Retina (tissue), 1 donor: ENCODE data around the gene PTPN5.
"Not testable (repeated sequence)": the region's sequence is repeated elsewhere in the genome, so short reads cannot be mapped to it uniquely, and the experiment has no call there.

Source experiments
- DNase-seq: peaks from one replicate; pipeline ENCODE4 v3.0.0-alpha.2; 2016

PTPN5 gene

DNA sequence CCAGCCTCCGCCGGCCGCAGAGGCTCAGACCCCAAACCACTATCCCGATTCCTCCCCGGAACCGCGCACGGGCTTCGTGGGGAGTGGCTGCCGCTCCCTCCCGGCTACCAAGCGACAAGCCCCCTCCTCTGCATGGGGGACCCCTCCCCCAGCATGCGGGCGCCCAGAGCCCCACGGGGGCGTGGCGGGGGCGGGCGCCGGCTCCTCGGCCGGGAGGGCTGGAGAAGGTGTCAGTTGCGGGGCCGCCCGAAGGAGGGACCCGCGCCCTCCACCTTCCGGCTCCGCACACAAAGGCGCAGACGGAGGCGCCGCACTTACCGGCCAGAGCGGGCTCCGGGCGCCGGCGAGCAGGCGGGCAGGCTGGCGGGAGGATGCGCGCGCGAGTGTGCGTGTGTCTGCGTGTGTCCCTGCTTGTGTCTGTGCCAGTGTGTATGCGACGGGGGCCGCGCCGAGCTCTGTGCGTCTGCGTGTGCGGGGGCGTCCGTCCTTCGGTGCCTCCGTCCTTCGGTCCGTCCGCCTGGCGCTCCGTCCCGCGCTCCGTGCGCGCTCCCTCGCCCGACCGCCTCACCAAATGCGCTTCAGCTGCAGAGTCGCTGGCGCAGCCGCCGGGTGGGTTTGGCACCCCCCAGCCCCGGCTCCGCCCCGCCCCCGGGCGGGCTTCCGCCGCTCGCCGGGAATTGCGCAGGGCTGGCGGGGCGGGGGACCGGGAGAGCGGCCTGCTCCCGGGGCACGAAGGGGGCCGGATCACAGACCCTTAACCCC is at the start of gene PTPN5:
Gene PTPN5 (minus strand): TSS at position 592 of the 762 bp plus-strand sequence. CDS start 19,840 bp downstream, outside the sequence.
- peak; percentile 81 for DNase-seq

- no peak for DNase-seq
Measured at GRCh38 chr11:18836417-18836816, 44.8 kb upstream of the PTPN5 start.

GRCh38 chr11:18834754-18835466 is 43.3 kb upstream of the PTPN5 start:
- no peak for DNase-seq

DNA sequence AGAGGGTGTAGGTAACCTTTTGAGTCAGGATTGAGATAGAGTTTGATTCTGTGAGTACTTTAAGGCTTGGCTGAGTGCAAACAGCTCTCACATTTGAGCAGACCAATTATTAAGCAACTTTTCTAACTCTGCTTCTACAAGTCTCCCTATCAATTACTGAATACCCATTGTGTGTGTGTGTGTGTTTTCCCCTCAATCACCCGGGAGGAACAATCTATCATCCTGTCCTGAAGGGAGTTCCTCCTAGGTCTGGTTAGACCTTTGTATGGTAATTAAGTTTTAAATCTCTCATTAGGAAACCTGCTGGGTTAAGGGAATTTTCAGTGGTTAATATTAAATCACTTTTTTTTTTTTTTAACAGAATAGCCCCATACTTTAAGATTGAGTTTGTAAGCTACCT is 28.6 kb upstream of the PTPN5 start:
- not testable (repeated sequence) for DNase-seq

DNA sequence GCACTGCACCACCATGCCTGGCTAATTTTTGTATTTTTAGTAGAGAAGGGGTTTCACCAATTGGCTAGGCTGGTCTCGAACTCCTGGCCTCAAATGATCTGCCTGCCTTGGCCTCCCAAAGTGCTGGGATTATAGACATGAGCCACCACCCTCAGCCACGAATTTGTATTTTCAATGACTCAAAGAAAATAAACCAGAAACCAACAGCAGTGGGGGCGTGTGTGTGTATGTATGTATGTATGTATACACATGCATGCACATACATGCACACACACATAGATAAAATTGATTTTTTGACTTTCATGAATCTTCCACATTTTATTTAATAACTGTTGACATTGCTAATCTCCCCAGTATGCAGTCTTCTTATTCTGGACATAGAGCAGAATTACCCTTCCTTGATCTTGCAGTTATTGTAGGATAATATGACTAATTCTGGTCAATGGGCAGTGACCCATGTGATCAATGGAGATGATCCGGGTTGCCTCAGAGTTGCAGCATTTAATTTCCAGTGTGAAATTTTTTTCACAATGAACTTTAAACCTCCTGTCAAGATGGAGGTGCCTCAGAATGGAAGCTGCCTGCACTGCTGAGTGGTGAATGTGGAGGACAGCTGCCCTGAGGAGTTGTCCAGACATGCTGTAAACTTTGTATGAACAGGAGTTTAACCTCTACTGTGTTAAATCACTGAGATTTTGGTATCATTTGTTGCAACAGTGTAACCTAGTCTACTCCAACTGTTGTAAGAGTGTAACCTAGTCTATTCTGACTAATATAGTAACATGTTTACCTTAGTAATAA is 12.8 kb upstream of the PTPN5 start:
- no peak for DNase-seq

DNA sequence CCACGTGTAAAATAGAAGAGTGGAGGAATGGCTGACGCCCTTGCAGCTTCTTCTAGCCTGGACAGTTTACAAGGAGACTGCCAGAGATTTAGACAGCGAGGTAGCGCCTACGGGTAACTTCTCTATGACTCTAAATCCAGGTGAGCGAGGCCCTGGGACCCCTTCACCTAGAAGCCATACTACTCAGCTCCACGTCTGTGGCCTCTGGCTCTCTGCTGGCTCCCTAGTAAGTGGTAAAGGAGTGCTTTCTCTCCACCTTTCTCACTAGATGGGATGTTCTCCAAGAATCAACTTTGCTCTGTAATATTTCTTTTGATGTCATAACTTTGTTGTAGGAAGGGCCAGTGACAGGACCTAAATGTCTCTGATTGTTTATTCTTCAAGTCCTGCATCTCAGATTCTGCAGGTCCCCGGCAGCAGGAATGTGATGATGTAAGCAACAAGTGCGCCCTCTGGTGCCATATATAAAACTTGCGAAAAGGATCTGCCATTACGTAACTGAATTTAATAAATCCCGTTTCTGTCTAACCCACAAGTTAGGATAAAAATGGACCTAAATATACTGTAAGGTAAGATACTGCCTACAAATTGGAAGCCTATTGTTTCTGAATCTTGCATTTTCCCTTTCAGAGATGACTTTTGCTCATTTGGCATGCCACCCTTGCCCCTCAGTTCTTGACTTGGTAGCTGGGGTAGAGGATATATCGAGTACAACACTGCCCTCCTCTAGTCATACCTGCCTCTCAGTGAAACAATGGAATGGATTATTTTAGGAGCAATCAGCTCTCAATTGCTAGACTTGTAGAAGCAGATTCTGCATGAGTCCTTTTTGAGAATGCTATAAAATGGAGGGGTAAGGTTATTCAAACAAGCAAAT is 11.0 kb upstream of the PTPN5 start:
- DNase-seq: peak; percentile 60

DNA sequence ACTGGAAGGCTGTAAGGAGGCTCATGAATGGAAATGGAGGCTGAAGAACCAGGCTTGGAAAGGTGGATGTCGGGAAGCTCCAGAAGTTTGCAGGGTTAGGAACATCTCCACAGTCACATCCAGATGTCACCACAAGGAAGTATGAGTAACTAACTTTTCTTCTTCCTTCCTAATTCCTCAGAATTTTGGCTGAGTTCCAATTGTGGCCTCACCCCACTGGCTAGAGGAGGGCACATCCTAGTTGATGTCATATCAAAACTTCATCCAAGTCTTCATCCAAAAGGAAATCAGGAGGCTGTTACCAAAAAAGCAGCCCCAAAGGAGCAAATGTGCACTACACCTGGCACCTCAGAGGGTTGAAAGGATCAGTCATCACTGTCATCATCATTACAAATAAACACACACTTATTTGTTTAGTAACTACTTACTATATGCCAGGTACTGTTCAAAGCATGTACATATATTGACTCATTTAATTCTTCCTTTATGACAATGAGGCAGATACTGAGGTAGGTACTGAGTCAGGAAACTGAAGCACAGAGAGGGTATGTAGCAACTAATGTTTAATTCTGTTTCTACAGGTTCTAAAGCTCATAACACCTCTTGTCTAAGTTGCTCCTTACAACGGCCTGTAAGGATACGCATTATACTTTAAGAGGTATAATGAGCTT is 7.3 kb upstream of the PTPN5 start:
- DNase-seq: no peak

DNA sequence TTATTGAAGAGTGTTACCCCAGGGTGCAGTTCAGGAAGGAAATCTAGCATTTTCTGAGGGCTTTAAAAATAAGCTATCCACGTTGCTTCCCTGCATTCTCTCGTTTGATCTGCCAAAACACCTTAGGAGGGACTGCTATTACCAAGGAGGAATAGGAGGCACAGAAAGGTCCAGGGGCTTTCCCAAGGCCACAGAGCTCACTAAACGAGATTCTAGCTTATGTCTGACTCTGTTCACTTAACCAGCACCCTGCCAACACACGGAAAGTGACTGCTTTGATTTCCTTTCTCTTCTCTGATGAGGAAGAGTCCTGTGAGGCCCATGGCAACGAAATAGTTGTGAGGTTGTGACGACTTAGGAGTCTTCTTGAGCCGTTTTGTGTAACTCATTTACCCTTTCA is 3.4 kb upstream of the PTPN5 start:
- no peak for DNase-seq

GRCh38 chr11:18792827-18793226 is 1.2 kb upstream of the PTPN5 start:
- DNase-seq: no peak

DNA sequence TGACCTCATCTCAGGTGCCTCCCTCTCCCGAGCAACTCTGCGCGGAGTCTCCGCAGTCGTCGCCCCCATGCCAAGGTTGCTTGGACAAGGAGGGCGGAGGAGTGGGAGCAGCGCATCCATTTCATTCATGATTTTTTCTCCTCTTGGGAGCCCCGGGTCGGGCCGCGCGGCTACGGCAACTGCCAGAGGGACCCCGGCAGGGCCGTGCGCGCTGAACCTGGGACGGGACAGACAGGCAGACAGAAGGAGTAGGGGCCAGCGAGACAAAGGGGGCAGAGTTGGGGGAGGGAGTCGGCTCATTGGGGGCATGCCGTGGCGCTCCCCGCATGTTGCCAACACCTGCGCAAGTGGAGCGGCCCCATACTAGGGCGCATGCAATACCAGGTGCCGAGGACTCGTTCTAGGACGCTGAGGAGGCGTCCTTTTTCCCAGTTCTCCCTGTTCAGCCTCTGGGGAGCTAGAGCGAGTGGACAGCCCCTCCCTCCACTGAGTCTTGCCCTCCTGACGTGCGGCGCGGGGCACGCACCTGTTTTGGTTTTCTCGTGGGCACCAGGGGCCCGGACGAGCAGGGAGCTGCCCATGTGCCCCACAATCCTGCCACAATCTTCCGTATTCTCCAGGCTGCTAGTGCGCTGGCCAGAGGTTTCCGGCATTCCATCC is 501 bp upstream of the PTPN5 start:
- DNase-seq: no peak

DNA sequence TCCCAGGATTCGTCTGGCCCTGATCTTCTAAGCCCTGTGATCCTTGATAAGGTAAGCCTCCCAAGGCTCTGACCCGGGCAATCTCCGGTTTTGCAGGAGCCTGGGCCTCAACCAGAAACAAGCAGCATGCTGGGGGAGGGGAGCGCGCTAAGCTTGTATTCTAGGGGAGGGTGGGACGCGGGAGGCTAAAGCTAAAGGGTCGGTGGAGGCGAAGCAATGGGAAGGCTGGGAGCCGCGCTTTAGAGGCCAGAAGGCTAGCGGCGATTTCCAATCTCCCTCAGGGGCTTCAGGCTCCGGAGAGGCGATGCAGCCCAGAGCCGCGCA is 753 bp downstream of the PTPN5 start:
- DNase-seq: peak; percentile 63

DNA sequence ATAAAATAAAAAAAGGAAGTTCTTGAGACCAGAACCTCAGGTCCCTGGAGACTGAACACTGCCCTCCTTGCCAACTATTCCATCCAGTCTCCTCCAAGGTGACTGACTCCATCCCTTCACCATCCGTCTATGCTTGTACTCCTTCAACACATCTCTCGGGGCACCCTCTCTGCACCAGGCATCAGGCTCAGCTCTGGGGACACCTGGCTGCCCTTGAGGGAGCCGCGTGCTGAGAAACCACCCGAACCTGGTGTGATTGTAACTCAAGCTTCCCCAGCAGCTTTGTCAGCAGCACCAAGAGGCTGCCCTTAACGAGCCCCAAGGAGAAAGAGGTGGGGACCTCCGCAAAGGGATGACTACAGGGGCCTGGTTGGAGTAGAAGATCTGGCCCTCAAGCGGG is 1.7 kb downstream of the PTPN5 start:
- DNase-seq: no peak

- DNase-seq: no peak
Measured at GRCh38 chr11:18785411-18785810, 6.2 kb downstream of the PTPN5 start.

DNA sequence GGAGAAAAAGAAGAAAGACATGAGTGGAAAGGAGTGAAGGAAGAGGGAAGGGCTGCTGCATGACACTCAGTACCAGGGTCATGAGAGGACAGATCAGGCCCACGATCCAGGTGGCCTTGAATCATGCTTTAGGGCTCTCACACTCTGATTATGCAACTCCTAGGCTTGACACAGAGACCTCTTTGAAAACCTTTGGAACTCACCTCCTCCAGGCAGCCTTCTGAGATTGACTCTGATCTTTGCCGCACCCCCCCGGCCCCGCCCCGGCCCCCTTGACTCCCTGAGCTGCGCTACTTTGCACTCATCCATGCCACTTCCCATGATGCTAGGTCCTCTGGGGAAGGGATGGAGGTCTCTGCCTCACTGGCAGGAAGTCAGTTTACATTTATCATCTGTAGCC is 10.7 kb downstream of the PTPN5 start:
- DNase-seq: no peak

DNA sequence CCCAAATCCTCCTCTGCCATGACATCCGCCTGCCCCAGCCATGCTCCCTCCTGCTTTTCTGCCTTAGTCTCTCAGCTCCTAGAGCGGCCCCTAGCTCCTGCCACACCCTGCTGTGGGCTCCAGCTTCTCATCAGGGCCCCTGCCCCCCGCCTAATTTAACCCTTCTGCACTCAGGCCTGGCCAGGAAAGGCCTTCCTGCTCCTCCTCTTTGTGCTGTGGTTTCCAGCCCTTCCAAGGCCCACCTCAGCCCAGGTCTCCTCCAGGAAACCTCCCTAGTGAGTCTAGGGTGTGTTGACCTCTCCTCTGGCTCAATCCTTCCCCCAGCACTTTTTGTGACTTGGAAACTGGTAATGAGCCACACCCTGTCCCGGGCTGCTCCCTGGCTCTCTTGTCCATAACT is 11.3 kb downstream of the PTPN5 start:
- no peak for DNase-seq

DNA sequence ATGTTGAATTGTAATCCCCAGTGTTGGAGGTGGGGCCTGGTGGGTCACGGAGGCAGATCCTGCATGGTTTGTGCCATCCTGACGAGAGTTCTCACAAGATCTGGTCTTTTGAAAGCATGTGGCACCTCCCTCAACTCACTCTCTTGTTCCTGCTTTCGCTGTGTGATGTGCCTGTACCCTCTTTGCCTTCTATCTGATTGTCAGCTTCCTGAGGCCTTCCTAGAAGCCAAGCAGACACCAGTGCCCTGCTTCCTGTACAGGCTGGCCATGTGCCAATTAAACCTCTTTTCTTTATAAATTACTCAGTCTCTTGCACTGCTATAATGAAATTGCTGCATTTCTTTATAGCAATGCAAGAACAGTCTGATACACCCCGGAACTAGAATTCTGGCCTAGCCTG is 13.1 kb downstream of the PTPN5 start:
- DNase-seq: no peak

DNA sequence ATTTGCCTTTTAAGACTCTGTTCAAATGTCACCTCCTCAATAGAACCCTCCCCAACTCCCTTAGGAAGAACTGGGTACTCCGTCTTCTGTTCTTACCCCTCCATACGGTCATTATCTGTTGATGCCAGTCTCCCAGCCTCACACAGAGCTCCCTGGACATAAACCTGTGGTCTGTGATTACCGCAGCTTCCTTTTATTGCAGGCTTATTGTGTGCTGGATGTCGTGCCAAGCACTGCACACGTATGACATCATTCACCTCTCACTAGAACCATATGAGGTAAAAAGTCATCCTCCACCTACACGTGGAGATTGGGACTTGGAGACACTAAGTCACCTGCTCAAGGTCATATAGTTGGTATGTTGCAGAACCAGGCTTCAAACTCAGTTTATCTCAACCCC is 15.3 kb downstream of the PTPN5 start:
- DNase-seq: no peak

- peak; percentile 50 for DNase-seq
Measured at GRCh38 chr11:18775492-18776292, 15.9 kb downstream of the PTPN5 start.

DNA sequence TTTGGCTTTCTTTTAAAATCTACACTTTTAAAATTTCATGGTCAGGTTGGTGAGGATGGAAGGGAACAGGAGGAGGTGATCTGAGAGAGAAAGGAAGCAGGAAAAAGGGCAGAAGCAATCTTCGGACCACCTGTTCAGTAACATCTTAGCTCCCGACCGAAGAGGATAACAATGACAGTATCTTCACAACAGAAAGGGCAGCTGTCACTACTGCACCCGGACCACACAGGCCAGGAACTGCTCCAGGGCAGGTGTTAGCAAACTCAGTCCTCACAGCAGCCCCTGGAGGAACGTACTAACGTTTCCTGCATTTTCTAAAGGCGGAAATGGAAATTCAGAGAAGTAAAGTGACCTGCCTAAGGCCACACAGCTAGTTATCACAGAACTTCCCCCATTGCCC is 16.8 kb downstream of the PTPN5 start:
- DNase-seq: no peak

GRCh38 chr11:18773681-18774080 is 17.9 kb downstream of the PTPN5 start:
- no peak for DNase-seq

- DNase-seq: no peak
Measured at GRCh38 chr11:18773104-18773503, 18.5 kb downstream of the PTPN5 start.
